Stimulated activated CD4-positive, alpha-beta T cell treated with anti-CD3 and anti-CD28 coated beads, TNF-alpha, amount 100 ng/mL, for 4 hours (primary cell): ENCODE results near the gene REG1A.

Source experiments
- DNase-seq, 3 experiments: peaks; one replicate each; pipeline ENCODE4 v3.0.0-alpha.2; 2020; ENCODE audit warnings: low read depth in 3 of 3

REG1A gene

GRCh38 chr2:79120194-79120713 lies at the start of gene REG1A:
REG1A (plus strand) TSS chr2:79120488; CDS start chr2:79120862, 374 bp downstream.
- no peak for DNase-seq

GRCh38 chr2:79071078-79071477 lies 49.2 kb upstream of the REG1A start:
- no peak for DNase-seq

DNA sequence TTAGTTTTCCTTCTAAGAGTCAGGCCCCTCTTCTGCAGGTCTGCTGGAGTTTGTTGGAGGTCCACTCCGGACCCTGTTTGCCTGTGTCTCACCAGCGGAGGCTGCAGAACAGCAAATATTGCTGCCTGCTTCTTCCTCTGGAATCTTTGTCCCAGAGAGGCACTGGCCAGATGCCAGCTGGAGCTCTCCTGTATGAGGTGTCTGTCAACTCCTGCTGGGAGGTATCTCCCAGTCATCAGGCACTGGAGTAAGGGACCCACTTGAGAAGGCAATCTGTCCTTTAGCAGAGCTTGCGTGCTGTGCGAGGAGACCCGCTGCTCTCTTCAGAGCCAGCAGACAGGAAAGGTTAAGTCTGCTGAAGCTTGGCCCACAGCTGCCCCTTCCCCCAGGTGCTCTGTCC lies 37.3 kb upstream of the REG1A start:
- DNase-seq = no peak

- no peak for DNase-seq
Observed at GRCh38 chr2:79083597-79084251, 36.6 kb upstream of the REG1A start.

DNA sequence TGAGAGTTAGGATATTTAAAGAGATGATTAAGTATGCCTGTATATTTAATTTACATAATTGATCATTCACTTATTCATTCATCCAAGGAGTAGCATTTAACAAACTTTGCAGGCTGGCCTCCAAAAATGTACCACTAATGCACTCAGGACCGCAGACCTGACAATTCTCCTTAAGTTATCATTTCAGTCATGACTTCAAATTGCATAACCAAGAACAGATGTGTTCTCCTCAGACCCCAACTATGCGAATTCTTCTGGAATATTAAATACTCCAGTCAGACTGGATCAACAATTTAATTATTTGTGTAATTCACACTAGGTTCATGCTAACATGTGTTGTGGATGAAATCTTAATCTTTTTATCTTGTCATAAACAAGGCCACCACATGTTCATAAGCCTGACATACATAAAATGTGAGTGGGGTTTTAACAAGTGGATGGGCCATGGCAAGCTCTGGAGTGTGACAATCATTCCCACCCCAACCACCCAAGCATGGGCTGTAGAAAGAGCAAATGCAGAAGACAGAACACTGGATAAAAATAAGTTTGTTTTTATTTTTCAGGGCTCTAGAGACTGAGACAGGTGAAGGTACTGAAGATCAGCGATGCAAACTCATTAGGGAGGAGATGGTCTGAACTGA lies 35.7 kb upstream of the REG1A start:
- no peak for DNase-seq

- DNase-seq = no peak
Observed at GRCh38 chr2:79085382-79085781, 34.9 kb upstream of the REG1A start.

- DNase-seq = no peak
Observed at GRCh38 chr2:79086255-79086654, 34.0 kb upstream of the REG1A start.

DNA sequence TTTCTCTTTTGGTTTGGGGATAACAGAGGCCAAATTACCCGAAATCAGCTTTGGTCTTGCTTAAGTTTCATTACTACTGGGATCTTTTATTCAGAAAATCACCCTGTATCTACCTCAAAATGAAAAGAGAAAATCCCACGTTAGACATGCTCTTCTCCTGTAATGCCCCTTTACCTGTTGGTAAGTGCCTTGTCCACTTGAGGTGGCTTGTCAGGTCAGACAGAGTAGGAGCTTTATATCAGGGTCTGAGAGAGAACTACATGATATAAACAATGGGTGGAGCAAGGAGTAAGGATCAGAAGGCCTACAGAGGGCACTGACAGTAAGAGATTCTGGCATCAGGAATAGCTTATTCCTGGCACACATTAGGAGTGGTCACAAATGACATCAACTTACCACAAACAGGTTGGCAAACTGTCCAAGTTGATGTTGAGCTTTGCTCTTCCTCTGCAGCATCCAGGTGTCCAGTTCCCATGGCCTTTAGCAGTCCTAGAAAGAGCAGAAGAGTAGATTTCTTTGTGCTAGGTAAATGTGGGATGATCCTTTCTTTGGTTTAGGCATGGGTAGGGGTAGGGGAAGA lies 32.4 kb upstream of the REG1A start, which contains the start of gene REG1B:
Gene REG1B (minus strand): TSS at position 209 of the 580 bp plus-strand sequence. CDS start 381 bp downstream, outside the sequence.
- no peak for DNase-seq

DNA sequence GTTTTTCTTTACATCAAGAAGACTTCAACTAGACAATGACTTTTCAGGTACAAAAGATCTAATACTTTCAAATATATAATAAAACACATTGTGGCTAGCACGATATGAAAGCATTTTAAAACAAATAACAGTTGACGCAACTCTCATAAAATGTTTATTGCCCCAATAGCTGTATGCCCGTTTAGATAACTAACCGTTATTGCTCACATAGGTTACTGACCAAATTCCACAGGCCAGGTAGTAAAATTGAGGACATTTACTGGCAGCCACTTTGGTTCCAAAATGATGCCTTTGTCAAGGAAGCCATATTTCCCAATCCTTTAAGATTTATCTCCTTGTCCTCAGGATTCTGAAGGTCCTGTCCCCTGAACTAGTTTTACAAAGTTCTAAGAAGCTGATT lies 29.6 kb upstream of the REG1A start:
- no peak for DNase-seq

- no peak for DNase-seq
Observed at GRCh38 chr2:79097843-79098242, 22.4 kb upstream of the REG1A start.

- no peak for DNase-seq
Observed at GRCh38 chr2:79099140-79099686, 21.1 kb upstream of the REG1A start.

DNA sequence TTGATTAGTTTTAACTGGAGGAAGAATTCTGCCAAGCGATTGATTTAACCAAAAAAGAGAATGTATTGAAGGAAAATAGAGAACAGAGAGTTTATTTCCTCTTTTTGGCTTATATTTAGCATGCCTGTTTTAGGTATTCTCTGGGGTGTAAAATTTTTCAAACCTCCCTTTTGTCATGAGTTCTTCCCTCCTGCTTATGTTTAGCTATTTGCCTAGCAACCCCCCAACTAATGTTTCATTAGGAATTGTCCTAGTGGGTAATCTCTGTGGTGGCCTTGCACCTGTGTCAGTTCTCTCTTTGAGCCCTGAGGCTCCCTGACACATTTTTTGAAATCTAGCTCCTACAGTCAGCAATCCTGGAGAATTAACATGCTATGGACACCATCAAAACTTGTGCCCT lies 20.0 kb upstream of the REG1A start:
- no peak for DNase-seq

DNA sequence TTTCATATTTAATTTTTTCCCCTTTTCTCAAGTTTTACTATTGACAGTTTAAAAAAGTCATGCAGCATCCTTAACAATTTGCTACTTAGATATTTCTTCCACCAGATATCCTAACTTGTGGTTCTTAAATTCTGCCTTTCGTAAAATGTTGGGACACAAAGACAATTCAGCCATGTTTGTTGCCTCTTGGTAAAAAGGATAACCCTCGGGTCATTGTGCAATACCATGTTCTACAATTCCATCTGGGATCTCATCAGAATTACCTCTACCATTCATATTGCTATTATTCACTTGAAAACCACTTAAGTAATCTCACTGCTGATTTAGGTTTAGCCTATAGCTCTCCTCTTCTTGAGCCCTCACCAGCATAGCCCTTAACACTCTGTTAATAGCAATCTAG lies 19.3 kb upstream of the REG1A start:
- no peak for DNase-seq

DNA sequence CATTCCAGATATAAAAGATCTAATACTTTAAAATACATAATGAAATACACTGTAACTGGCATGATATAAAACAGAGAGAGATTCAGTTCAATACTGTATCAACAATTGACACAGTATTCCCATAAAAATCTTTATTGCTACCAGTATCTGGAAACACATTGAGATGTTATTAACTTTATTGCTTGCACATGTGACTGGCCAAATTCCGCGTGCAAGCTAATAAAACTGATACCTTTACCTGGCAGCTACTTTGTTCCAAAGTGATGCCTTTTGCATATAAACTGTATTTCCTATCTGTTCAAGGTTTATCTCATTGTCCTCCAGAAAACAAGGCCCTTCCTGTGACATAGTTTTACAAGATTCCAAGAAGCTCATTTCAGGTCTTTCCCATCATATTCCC lies 17.1 kb upstream of the REG1A start:
- DNase-seq = no peak

- no peak for DNase-seq
Observed at GRCh38 chr2:79105259-79105658, 15.0 kb upstream of the REG1A start.

DNA sequence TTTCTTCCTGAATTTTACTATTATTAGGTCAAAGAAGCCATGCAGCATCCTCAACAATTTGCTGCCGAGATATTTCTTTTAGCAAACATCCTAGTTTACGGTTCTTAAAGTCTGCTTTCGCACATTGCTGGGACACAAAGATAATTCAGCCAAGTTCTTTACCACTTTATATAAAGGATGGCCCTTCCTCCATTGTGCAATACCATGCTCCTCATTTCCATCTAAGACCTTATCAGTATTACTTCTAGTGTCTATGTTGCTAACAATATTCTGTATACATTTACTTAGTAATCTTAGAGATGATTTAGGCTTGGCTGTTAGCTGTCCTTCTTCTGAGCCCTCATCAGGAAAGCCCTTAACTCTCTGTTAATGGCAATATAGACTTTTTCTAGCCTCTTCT lies 8.0 kb upstream of the REG1A start:
- DNase-seq = no peak

DNA sequence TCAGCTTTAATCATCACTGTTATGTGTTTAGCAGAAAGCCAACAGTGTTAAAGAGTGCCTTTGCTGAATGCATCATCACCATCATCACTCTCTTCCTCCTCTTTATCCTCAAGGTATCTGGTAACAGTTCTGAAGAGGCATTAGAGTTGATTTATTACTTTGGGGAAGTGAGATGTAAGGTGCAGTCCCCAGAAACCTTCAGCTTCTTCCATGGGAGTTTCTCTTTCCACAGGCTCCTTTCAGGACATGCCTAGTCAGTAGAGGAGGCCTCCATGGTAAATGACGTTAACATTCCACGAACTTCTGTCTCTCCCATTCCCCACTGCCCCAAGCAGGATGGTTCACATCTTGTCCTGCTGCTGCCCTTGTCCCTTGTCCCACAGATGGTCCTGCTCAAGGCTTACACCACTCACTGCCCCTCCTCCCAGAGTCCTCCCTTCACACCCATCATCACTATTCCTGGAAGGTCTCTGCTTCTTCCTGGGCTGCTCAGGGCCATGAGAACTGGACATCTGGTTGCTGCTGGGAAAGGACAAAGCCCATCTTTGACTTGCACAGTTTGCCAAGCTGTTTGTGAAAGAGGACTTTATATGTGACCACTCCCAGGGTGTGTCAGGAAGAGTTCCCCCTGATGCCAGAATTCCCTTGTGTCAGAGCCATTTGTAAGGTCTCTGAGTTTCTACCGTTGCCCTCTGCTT lies 5.3 kb upstream of the REG1A start:
- DNase-seq = no peak

DNA sequence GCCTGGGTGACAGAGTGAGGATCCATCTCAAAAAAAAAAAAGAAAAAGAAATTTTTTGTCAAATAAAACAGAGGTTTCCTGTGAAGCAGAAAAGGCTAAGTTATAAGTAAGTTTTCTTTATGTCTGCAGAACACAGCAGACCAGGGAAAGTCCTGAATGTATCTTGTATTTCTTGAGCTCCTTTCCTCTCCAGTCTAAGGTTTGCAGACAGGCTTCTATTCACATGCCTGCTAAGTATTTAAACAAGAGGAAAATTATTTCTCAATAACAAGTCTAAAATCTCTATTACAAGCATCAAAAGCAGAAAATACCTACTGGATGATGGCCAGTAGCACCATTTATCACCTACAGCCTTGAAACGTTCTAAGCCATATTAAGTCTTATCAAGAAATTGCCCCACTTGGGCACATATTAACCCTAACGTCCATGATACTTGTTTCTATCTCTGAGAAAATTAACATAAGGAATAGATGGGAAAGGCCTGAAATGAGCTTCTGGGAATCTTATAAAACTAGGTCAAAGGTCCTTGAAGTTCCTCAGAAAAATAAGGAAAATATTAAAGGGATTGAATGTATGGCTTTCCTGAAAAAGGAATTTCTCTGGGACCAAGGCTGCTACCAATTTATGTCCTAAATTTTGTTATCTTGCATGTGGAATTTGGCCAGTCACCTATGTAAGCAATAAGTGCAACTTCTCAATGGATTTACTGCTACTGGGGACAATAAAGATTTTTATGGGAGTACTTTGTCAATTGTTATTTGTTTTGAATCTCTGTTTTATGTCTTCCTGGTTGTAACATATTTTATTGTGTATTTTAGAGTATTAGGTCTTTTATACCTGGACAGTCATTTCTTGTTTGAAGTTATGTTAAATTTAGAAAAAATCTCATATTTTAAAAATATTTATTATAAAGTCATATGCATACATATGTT lies 3.0 kb upstream of the REG1A start:
- no peak for DNase-seq

DNA sequence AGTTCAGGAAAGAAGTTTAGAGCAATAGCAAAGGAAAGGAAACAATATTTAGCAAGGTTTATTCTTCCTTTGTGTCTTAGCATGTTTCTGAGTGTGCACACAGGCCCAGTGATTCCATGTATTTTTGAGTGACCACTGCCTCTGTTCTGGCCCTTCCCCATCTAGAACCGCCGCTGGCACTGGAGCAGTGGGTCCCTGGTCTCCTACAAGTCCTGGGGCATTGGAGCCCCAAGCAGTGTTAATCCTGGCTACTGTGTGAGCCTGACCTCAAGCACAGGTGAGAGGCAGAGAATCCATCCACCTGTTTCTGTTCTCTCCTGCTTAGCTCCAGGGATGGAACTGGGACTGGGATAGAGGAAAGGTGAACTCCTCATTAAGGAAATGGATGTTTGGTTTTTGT lies 2.4 kb downstream of the REG1A start:
- DNase-seq = no peak

DNA sequence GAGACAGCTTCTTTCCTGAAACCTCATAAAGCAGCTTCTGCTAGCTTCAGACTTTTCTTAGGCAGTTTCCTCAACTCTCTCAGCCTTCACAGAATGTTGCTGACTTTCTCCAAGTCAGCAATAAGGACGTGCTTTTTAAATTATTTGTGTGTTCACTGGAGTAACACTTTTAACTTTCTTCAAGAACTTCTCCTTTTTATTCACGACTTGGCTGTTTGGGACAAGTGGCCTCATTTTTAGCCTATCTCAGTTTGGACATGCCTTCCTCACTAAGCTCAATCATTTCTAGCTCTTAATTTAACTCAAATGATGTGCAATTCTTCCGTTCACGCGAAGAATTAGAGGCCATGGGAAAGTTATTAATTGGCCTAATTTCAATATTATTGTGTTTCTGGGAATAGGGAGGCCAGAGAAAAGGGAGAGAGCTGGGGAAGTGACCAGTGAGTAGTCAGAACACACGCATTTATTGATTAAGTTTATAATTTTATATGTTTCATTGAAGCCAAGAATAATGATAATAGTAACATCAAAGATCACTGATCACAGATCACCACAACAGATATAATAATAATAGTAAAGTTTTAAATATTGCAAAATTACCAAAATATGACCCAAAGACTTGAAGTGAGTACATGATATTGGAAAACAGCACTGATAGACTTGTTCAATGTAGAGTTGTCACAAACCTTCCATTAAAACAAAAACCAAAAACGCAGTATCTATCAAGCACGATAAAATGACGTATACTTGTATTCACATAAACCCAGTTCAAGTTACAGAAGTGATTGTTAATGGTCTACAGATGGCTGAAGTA lies 4.8 kb downstream of the REG1A start:
- no peak for DNase-seq
